Endothelial cell of umbilical vein (primary cell): Measurements from ENCODE around the gene UNC5A. TPM values are rescaled to one million over a fixed set of nuclear protein-coding genes. Genes with fewer than 3 reads are reported as not detected.

ENCODE experiments used
- BruUV-seq: library from RNA; stranded (reverse); fragments of 400-500 nt; replicated peaks from 2 replicates; lab custom pipeline; 2021; lab: Mats Ljungman, UMichigan
- CTCF ChIA-PET: fragments of 300-600, 350-600 bp; sonication (Branson Sonifier 250); formaldehyde crosslinking; loops from one replicate; lab custom pipeline; 2021; ENCODE audit warnings: antibody characterized with exemption, inconsistent platforms; lab: Charles Lee
- POLR2A ChIA-PET: fragments of 300-600, 350-600 bp; sonication (Branson Sonifier 250); formaldehyde crosslinking; loops from one replicate; lab custom pipeline; 2021; ENCODE audit warnings: antibody characterized with exemption, inconsistent platforms; lab: Charles Lee
- DNase-seq: peaks from one replicate; pipeline ENCODE4 v3.0.0-alpha.2; 2011; ENCODE audit warnings: low read depth, low spot score
- FAIRE-seq: peaks from 2 replicates; lab custom pipeline; 2011; peaks lifted over from hg19 to GRCh38; lab: Jason Lieb, UNC
- H2AFZ ChIP-seq: 2 replicates; pipeline ENCODE4 v1.6.0; 2012; ENCODE audit warnings: low read depth, low read length, control low read depth, inconsistent platforms
- H3K27ac ChIP-seq: 2 replicates; pipeline ENCODE4 v1.5.1; 2011; ENCODE audit warnings: low read depth, mild to moderate bottlenecking, control low read depth, low read length, moderate library complexity; ENCODE audit not compliant: insufficient read depth
- H3K27me3 ChIP-seq, 2 experiments: 2 replicates each; pipeline versions ENCODE4 v1.6.0 to v1.6.1; 2011; ENCODE audit warnings: low read length in 2 of 2, mixed read lengths in 1 of 2; ENCODE audit not compliant: control insufficient read depth in 2 of 2, insufficient read depth in 2 of 2
- H3K36me3 ChIP-seq, 2 experiments: 2 replicates in 1 of 2; 3 replicates in 1 of 2; pipeline ENCODE4 v1.5.1; 2011; ENCODE audit warnings: low read length in 2 of 2, mild to moderate bottlenecking in 1 of 2, moderate library complexity in 1 of 2; ENCODE audit not compliant: control insufficient read depth in 2 of 2, insufficient read depth in 2 of 2; ENCODE audit errors: extremely low read depth in 1 of 2
- H3K4me1 ChIP-seq: 3 replicates; pipeline ENCODE4 v1.5.1; 2011; ENCODE audit warnings: mild to moderate bottlenecking, low read length; ENCODE audit not compliant: control insufficient read depth, insufficient read depth; ENCODE audit errors: extremely low read depth
- H3K4me2 ChIP-seq: 2 replicates; pipeline ENCODE4 v1.6.1; 2011; ENCODE audit warnings: low read length, control low read depth, mixed read lengths; ENCODE audit not compliant: insufficient read depth
- H3K4me3 ChIP-seq, 3 experiments: fragments of 200-600 bp in 1 of 3; sonication (generic), shearing (Covaris generic) in 1 of 3; replicated peaks in 1 of 3; 2 replicates each; pipeline ENCODE4 v1.5.1; 2011 to 2016; ENCODE audit warnings: control low read depth in 3 of 3, low read length in 3 of 3, mild to moderate bottlenecking in 2 of 3, inconsistent platforms in 1 of 3, low read depth in 1 of 3, moderate library complexity in 1 of 3; ENCODE audit not compliant: insufficient read depth in 1 of 3
- H3K79me2 ChIP-seq: 2 replicates; pipeline ENCODE4 v1.6.0; 2012; ENCODE audit warnings: low read length, inconsistent platforms; ENCODE audit not compliant: control insufficient read depth, insufficient read depth
- H3K9ac ChIP-seq: replicated peaks from 2 replicates; pipeline ENCODE3; 2011; ENCODE audit warnings: low read length, control low read depth; ENCODE audit not compliant: insufficient read depth; ENCODE audit errors: extremely low read depth
- H3K9me1 ChIP-seq: replicated peaks from 3 replicates; pipeline ENCODE4 v1.6.0; 2011; ENCODE audit warnings: mild to moderate bottlenecking, low read length; ENCODE audit not compliant: control insufficient read depth, insufficient read depth; ENCODE audit errors: extremely low read depth
- H3K9me3 ChIP-seq: replicated peaks from 2 replicates; pipeline ENCODE4 v1.5.1; 2012; ENCODE audit warnings: low read length, inconsistent platforms; ENCODE audit not compliant: control insufficient read depth, insufficient read depth
- H4K20me1 ChIP-seq: replicated peaks from 2 replicates; pipeline ENCODE3; 2011; ENCODE audit warnings: mild to moderate bottlenecking, low read length; ENCODE audit not compliant: control insufficient read depth, insufficient read depth; ENCODE audit errors: extremely low read depth
- EZH2 ChIP-seq: IDR thresholded peaks from 2 replicates; pipeline ENCODE4 v1.6.1; 2012; ENCODE audit warnings: borderline replicate concordance, low read depth, mild to moderate bottlenecking, moderate library complexity, low read length, inconsistent platforms; ENCODE audit not compliant: severe bottlenecking
- FOS ChIP-seq: IDR thresholded peaks from 2 replicates; pipeline ENCODE4 v1.6.1; 2011; ENCODE audit warnings: mild to moderate bottlenecking, low read length, moderate library complexity, borderline replicate concordance; ENCODE audit not compliant: insufficient read depth
- GATA2 ChIP-seq: IDR thresholded peaks from 2 replicates; pipeline ENCODE4 v1.7.0; 2011; ENCODE audit warnings: low read depth, mild to moderate bottlenecking, moderate library complexity, mixed read lengths, low read length; ENCODE audit not compliant: insufficient read length, insufficient read depth
- JUN ChIP-seq: IDR thresholded peaks from 2 replicates; pipeline ENCODE4 v1.6.1; 2011; ENCODE audit warnings: borderline replicate concordance, low read depth; ENCODE audit not compliant: insufficient read length, insufficient read depth
- MYC ChIP-seq: IDR thresholded peaks from one replicate; pipeline ENCODE4 v1.6.1; 2011; ENCODE audit warnings: mild to moderate bottlenecking, low read depth, low read length
- POLR2A ChIP-seq: IDR thresholded peaks from 2 replicates; pipeline ENCODE4 v1.6.1; 2012; ENCODE audit warnings: low read depth, mild to moderate bottlenecking, control low read depth, low read length
- POLR2AphosphoS5 ChIP-seq: IDR thresholded peaks from 2 replicates; pipeline ENCODE4 v1.6.1; 2012; ENCODE audit warnings: low read depth, mild to moderate bottlenecking, control low read depth, low read length, moderate library complexity; ENCODE audit not compliant: insufficient read depth
- dilution Hi-C: fragments of 300-500 bp; cut with MboI; formaldehyde crosslinking; loops from one replicate; pipeline ENCODE4 v1.15.0; 2019; ENCODE audit warnings: low sequenced_read_pairs; ENCODE audit not compliant: extremely low pct_ligation_motif_present
- intact Hi-C: fragments of 100-400 bp; cut with micrococcal nuclease; formaldehyde crosslinking; loops from one replicate; pipeline ENCODE4 v1.10.0; 2022
- polyA plus RNA-seq, 4 experiments: library from polyadenylated mRNA; depleted of rRNA in 3 of 4; stranded (reverse) in 3 of 4; unstranded in 1 of 4; fragments of >200 nt; gene quantifications; 2 replicates each; pipeline versions ENCODE4 v1.2.1 to v1.2.3, GENCODE V29; 2011 to 2012; ENCODE audit warnings: missing spikeins in 1 of 4
- total RNA-seq: library from RNA; stranded (reverse); gene quantifications from 2 replicates; pipeline ENCODE4 v1.2.3, GENCODE V29; 2021
- TF ChIP-seq, protein P1 (sequence below): IDR thresholded peaks from 2 replicates; pipeline ENCODE4 v1.6.1; 2011; ENCODE audit not compliant: insufficient read depth, insufficient read length
- TF ChIP-seq, protein P2 (sequence below), 2 donors: IDR thresholded peaks; 1 replicate in 1 of 2; 2 replicates in 1 of 2; pipeline ENCODE4 v1.5.1; 2011; ENCODE audit warnings: low read length in 2 of 2, mild to moderate bottlenecking in 2 of 2, moderate library complexity in 2 of 2, control low read depth in 1 of 2, inconsistent platforms in 1 of 2, low read depth in 1 of 2; ENCODE audit not compliant: insufficient read depth in 1 of 2; ENCODE audit errors: extremely low read depth in 1 of 2

The UNC5A gene
- total and polyA plus RNA-seq, 2 donors (not counting 3 experiments of a cell fraction or from before 2014, with no cell fraction given), result 0.08 to 0.22 TPM

DNA sequence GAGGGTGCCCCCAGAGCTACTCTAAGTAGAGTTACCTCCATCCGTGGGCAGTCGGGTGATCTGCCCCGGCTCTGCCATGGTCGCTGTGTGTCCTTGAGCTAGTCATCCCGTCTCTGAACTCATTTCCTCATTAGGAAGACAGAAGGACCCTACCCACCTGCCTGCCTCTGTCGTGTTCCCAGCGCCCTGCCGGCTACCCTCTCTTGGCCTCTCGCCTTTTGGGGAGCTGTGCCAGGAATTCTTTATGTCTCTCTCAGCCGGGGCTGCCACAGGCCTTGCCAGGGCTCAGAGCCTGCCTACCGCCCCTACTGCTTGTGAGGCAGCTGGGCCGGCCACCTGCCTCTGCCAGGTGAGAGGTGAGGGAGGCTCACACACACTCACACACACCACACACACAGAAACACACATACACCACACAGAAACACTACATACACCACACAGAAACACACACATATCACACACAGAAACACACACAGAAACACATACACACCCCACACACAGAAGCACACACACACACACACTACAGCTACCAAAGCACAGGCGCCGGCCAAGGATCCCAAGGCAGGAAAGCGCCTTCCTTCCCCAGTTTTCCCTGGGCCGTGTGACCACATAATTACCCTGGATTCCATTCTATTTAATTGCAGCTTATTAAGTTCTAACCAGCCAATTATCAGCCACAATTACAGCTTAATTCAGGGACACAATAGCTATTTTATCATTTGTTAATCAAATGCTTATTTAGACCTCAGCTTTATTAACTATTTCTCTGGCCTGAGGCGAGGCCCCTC is 41.7 kb downstream of the UNC5A start:
- Histone ChIP-seq H3K27me3 (no peaks in the 10 kb centered on the region), H3K36me3 (no peaks in the 10 kb centered on the region), H3K27ac (no peak overlapping the region), H3K4me2 (no peak overlapping the region), H3K79me2 (no peaks in the 10 kb centered on the region), H4K20me1 (no peaks in the 10 kb centered on the region), H3K4me3 (no peak overlapping the region), H3K9ac (no peak overlapping the region), H3K4me1 (no peaks in the 10 kb centered on the region), H2AFZ (no peak overlapping the region), H3K9me3 (no peaks in the 10 kb centered on the region), H3K9me1 (no peaks in the 10 kb centered on the region)
- ChIA-PET CTCF (interaction anchor here (2.4 kb wide), 1 partner anchor 191 kb away, joined by 7 read pairs; no protein-coding TSS in a partner anchor), POLR2A (no interaction called here)
- intact Hi-C loops (no loop called here), dilution Hi-C loops (no loop called here)
- BruUV-seq, result no TSS peak
- DNase-seq (no peak), FAIRE-seq (no peak)
- TF ChIP-seq, protein P1, sequence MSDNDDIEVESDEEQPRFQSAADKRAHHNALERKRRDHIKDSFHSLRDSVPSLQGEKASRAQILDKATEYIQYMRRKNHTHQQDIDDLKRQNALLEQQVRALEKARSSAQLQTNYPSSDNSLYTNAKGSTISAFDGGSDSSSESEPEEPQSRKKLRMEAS, result no peak
- no peak for TF ChIP-seq JUN
- no peak for TF ChIP-seq POLR2A
- no peak for TF ChIP-seq GATA2
- TF ChIP-seq MYC, result no peak
- TF ChIP-seq, protein P2, sequence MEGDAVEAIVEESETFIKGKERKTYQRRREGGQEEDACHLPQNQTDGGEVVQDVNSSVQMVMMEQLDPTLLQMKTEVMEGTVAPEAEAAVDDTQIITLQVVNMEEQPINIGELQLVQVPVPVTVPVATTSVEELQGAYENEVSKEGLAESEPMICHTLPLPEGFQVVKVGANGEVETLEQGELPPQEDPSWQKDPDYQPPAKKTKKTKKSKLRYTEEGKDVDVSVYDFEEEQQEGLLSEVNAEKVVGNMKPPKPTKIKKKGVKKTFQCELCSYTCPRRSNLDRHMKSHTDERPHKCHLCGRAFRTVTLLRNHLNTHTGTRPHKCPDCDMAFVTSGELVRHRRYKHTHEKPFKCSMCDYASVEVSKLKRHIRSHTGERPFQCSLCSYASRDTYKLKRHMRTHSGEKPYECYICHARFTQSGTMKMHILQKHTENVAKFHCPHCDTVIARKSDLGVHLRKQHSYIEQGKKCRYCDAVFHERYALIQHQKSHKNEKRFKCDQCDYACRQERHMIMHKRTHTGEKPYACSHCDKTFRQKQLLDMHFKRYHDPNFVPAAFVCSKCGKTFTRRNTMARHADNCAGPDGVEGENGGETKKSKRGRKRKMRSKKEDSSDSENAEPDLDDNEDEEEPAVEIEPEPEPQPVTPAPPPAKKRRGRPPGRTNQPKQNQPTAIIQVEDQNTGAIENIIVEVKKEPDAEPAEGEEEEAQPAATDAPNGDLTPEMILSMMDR (IDR thresholded peaks at IDR 0.05; ENCODE audit: extremely low read depth in 1 of 2, insufficient read depth in 1 of 2, low read depth in 1 of 2, low read length in 2 of 2), result no peak
- TF ChIP-seq FOS, result no peak
- TF ChIP-seq POLR2AphosphoS5, result no peak
- no peak for TF ChIP-seq EZH2
